ENCODE results near the gene KCNH5.
"Not testable (repeated sequence)": the region's sequence is repeated elsewhere in the genome, so short reads cannot be mapped to it uniquely, and the experiment has no call there.

Gene KCNH5

DNA sequence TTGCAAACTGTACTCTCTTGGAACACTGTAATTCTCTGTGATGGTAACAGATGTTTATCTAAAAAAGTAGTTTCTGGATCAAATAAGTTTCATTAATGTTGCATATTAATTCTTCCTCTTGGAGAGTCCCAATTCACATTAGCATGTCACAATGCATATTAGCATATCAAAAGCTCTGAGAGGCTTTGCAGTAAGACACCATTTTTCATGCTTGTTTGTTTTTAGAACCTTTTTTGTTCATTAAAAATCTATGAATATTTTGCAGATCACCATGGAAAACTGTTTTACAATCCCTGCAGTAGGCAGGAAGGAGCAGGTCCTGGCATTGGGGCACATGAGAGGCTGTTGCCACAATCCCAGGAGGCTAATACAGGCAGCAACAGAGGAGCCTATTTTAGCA is 180.7 kb downstream of the KCNH5 start:
- DNase-seq = no peak

DNA sequence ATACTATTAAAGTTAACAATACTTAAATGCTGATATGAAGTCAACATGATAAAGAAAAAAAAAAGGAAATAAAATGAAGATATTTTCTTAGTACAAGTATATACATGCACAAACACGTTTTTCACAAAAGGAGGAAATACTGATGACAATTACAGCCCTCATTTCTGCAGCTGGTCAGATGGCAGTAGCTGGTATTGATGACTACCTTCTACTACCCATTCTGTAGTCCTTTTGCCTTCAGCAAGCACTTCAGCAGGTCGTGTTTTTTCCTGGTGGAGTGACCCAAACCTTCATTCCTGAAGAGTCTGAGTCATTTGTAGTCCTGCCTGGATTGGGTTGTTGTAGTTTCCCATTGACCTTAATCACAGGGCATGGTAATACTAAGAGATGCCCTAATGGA is 187.2 kb downstream of the KCNH5 start:
- DNase-seq = not testable (repeated sequence)

DNA sequence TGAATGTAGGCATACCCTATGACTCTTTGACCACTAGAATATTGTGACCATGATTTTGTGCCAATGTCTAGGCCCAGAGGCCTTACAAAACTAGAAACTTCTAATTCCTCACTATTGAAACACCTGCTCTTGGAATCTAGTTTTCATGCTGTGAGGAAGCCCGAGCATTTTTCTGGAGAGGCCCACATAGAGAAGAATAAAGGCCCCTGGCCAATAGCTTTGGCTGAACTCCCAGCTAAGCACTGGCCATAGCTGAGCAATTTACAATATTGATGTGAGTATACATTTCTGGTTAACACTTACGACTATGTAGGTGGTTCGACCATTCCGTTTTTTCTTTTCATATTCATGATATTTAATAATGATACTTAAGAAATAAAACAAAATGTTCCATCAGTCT is 190.3 kb downstream of the KCNH5 start:
- no peak for DNase-seq

DNA sequence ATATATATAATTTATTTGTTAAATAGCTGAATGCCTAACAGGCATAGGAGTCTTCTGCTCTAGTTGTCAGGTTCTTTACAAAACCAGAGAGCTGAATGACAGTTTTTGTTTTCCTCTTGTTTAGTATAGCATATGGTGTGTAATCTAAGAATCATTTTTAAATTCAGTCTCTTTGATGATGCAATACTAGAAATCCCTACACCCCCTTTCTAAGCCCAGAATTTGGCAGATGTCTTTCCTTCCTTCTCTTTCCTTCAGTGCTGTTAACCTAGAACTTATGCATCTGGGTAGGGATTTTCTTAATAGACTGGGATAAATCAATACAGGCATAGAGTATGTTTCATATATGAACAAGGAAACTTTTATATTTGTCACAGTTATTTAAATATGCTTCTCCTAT is 198.1 kb downstream of the KCNH5 start:
- DNase-seq = no peak

DNA sequence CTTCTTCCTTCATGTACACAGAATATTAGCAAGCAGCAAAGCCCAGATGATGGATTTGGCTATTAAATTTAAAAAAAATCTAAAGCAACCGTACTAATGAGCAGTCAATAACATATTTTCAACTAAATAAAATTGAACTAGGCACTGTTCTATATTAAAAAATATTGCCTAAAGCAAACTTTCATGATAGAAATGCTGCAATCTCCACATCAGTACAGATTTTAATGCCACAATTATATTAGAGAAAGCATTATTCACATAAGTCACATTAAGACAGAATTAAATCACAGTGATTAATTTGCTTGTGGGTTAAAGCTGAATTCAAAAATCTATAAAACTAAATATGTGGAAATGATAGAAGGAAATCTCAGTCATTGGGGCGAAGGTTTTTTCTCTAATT is 200.7 kb downstream of the KCNH5 start:
- no peak for DNase-seq

DNA sequence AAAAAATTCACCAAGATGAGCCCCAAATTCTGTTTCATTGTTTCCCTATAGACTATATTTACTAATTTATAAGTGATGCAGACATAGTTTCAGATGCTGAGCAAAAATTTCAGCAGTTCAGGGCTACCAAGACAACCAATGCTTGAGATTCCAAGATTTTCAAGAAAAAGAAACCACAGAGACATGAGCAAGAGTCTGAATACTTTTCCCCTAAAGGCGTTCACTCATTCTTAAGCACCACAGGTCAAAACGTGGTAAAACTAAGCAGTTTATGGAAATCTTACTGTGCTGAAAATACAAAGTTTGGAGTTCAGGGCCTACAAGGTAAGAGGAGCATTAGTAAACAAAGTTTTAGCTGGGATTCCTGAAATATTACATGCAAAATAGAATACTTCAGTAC is 221.2 kb downstream of the KCNH5 start:
- DNase-seq = no peak

DNA sequence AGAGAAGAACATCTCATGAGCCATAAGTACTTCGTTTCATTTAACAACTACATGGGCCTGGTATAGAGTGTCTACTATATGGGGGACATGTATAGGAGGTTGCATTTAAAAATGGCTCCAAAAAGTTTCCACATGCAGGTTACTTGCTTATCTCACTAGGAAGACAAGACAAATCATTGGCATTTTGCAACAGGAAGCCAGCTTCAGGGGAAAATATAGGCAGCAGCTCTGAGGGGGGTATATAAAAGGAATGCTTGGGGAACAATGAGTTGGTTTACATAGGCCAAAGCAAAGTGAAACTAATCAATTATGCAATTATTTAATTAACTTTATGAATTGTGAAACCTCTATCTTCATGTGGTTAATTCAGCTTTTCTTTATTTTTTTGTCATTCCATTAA is 225.3 kb downstream of the KCNH5 start:
- DNase-seq = no peak

DNA sequence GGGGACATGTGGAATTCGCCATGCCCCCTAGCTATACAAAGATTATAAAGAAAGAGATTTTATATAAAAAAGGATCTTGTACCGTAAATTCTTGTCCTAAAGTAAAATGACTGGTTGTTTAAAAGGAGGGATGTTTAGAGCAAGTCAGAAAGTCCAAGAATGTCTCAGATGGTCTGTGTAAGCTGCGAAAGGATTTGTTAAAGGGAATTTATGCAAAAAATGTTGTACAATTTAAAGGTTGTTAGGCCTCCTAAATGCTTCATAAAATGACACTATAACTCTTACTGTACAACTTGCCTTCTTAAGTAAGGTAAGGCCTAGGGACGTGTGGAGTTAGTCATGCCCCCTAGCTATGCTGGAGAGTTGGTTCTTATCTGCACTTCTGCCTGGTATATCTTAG is 237.6 kb downstream of the KCNH5 start:
- DNase-seq = no peak

DNA sequence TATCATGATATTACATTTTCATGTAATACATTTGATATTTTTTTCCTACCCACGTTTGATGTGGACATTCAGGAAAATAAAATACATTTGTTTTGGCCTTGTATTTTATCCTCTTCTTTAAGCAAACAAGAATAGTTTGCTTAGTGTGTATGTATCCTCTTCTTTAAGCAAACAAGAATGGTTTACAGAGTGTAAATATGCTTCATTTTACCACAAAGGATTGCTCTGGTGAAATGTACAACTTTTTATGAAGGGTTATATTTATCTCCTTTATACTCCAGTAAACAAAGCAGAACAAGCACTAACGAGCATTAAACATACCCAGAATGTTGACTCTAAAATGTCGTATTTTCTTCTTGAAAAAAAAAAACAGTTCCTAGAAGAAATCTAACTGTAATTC is 244.7 kb downstream of the KCNH5 start:
- no peak for DNase-seq

DNA sequence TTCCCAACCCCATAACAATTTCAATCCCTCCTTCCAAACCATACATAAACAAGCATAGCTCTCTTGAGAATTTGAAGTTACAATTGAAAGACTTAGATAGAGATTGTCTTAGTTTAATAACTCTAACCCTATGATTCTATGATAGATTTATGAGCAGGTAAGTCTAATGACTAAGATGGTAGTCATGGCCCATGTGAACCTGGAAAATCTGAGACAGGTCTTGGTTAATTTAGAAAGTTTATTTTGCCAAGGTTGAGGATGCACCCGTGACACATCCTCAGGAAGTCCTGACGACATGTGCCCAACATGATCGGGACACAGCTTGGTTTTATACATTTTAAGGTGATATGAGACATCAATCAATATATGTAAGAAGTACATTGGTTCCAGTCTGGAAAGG is 248.8 kb downstream of the KCNH5 start:
- no peak for DNase-seq

DNA sequence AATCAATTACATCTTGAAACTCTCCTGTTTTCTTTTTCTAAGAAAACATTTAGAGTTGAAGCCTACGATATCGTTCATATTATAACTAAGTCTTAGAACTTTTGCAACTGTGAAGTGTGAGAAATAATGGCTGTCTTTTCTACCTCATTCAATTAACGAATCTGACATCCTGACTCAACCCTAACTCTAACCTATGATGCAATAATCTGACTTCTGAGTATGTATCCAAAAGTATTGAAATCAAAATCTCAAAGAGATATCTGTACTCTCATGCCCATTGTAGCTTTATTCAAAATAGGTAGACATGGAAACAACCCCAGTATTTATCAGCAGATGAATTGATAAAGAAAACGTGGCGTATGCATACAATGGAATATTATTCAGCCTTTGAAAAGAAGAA is 252.7 kb downstream of the KCNH5 start:
- DNase-seq = no peak

DNA sequence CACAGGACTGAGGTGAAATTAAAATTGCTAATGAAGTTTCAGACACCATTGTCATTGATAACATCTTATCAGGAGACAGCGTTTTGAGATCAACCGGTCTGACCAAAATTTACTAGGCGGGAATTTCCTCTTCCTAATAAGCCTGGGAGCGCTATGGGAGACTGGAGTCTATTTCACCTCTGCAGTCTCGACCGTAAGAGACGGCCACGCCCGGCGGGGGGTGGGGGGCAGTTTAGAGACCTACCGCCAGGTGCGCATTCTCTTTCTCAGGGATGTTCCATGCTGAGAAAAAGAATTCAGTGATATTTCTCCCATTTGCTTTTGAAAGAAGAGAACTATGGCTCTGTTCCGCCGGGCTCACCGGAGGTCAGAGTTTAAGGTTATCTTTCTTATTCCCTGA is 263.9 kb downstream of the KCNH5 start:
- not testable (repeated sequence) for DNase-seq

DNA sequence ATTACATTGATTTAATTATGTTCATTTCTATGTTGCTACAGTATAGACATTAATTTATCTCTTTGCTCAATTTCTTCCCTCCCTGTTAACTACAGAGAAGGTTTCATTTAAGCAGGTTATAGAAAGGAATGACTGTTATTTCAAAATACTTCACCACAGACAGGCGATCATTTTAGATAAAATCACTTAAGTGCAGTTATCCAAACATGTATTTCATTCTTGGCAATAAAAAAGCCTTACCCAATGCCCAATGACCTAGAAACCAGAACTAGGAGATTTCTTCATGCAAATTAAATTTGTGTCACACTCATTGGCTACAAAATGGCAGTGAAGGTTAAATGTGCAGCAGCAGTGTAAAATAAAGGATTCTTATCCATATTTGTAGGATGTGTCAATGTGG is 266.4 kb downstream of the KCNH5 start:
- no peak for DNase-seq

DNA sequence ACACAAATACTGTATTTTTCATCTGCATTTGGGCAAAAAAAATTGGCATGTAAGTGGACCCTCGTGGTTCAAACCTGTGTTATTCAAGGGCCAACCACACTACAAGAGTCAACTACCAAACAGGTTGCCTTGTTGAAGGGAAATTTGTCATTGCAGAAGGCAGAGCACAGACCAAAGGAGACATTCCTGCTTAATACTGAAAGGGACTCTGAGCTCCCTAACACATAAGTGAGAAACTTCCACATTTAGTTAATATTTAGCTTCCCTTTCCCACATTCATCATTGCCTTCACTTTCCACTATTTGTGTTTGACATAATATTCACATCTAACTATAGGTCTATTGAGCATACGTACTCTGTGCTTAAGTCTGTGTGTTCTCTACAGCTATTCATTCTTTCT is 266.9 kb downstream of the KCNH5 start:
- DNase-seq = no peak

DNA sequence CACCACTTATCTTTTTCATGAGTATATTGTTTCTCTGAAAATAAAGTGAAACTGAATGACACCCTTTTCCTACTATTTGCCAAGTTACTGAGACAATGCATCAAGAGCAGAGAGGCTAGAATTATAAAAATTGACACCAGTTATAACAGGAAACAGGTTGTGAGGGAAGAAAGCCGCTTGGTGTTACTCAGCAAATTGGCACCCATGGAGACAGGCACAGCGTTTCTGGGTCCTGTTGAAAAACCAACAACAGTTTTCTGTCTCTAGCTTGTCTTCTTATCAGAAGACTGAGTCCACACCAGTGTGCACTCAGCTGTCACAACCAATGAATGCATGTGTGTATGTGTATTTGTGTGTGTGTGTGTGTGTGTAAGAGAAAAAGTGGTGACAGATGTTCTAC is 267.7 kb downstream of the KCNH5 start:
- DNase-seq = no peak

DNA sequence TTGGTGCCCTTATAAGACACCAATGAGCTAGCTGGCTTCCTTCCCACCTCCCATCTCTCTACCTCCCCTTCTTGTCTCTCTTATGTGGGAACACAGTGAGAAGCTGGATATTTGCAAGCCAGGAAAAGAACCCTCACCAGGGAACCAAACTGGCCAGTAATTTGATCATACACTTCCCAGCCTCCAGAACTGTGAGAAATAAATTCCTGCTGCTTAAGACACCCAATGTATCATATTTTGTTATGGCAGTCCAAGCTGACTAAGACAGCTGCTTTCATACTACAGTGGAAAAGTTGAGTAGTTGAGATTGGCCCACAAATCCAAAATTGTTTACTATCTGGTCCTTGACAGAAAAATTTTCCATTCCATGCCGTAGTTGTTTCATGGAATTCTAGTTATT is 269.0 kb downstream of the KCNH5 start:
- DNase-seq = no peak

DNA sequence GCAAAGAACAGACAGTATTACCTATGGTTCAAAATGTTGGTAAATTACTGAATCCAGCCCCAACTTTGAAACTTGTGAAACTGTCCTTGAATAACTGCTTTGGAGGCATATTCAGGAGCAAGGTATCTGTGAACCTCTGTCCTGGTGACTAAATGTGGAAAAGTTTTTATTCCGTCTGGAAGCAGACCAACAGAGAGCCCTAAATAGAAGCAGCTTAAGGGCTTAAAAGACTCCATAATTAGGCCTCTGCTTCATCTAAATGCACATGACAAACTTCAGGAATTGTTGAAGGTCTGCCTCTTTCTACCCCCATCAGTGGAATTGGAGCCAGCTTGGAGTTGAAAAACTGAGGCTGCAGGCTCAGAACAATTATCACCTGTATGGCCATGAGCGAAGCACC is 276.5 kb downstream of the KCNH5 start:
- DNase-seq = no peak

DNA sequence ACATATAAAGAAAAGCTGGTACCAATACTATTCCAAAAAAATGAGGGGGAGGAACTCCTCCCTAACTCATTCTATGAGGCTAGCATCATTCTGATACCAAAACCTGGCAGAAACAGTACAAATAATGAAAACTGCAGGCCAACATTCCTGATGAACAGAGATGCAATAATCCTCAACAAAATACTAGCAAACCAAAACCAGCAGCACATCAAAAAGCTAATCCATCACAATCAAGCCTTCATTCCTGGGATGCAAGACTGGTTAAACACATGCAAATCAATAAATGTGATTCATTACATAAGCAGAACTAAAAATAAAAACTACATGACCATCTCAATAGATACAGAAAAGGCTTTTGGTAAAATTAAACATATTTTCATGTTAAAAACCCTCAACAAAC is 281.3 kb downstream of the KCNH5 start:
- DNase-seq = no peak

DNA sequence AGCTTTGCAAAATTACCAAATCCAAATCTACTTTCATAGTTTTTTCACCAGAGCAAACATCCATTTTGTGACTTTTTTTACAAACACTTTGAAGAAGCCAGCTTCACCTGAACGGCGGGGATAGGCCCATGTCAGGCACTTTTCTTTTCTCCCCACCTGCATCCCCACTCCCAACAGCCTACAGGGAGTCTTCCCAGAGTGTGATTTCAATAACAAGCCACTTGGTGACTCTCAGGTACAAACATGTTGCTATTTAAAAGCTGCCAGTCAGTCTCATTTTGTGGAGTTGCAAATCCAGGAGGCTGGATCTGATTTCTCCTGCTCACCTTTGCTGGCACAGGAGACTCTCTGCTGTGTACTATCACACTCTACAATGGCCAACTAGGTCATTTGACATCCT is 285.5 kb downstream of the KCNH5 start:
- no peak for DNase-seq

DNA sequence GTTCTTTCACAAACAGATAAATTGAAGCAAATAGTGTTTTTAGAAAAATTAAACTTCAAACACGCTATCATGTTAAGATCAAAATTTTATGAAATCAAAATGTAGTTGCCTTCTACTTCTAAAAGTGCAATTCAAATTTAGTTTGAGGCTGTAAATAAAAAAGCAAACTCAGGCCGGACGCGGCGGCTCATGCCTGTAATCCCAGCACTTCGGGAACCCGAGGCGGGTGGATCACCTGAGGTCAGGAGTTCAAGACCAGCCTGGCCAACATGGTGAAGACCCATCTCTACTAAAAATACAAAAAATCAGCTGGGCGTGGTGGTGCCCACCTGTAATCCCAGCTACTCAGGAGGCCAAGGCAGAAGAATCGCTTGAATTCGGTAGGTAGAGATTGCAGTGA is 298.4 kb downstream of the KCNH5 start:
- not testable (repeated sequence) for DNase-seq

DNA sequence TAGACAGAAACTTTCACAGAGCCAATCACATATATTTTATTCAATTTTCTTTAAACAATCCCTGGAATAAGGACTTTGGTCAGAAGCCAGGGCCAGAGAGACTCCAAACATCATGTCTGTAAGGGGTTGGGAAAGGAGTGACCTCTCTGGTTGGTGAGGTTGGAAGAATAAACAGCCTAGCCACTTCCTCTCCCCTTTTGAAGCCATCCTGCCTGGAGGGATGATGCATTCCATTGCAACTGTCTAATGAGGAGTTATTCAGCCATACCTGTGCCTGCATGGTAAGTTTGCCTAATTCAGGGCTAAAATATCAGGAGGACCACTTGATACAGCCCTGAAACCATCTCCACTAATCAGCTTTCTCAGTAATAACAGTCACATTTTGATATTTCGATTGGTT is 299.8 kb downstream of the KCNH5 start:
- no peak for DNase-seq

DNA sequence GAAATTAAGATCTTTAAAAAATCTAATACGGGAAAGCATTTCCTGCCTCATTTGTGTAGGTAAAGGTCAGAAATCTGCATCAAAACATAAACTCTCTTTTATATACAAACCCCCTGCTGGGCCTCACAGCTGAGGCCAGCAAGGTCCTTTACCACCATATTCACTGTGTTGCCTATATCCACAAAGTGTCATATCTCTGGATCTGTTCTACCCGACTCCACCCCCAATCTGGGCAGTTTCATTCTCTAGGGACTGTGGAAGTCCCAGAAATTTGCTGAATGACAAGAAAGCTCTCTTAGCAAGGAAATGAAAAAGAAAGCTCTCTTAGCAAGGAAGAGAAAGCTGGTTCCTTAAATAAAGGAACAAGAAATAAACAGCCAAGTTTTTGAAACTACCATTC is 301.7 kb downstream of the KCNH5 start:
- DNase-seq = no peak

DNA sequence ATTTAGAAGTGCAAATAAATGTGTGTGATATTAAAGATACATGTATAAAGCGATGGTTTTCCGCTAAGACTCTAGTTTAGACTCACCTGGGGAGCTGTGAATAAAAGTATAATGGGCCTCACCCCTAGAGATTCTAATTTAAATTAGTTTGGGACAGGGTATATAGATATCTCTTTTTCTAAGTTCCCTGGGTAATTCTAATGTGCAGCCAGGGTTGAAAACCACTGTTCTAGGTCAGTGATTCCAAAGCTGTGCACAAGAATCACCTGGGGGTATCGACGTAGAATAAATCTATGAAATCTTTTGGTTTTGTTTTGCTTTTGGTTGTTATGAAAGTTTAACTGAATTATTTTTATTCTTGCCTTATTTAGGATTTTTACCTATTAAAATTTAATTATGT is 302.1 kb downstream of the KCNH5 start:
- DNase-seq = no peak

DNA sequence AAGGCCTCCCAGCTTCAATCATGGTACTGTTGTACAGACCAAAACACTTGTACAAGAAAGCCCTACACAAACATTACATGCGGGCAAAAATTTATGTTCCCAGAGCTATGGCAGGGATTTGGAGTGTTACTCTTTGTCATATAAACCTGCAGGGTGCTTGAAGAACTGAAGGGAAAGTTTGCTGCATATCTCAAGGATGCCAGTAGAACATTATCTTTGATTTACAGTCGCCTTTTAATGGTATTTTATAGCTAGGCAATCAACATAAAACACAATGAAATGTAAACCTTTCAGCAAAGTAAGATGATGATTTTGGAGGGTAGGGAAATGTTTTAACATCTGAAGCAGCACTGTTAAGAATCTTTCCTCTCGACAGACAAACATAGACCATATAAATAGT is 305.6 kb downstream of the KCNH5 start:
- no peak for DNase-seq

DNA sequence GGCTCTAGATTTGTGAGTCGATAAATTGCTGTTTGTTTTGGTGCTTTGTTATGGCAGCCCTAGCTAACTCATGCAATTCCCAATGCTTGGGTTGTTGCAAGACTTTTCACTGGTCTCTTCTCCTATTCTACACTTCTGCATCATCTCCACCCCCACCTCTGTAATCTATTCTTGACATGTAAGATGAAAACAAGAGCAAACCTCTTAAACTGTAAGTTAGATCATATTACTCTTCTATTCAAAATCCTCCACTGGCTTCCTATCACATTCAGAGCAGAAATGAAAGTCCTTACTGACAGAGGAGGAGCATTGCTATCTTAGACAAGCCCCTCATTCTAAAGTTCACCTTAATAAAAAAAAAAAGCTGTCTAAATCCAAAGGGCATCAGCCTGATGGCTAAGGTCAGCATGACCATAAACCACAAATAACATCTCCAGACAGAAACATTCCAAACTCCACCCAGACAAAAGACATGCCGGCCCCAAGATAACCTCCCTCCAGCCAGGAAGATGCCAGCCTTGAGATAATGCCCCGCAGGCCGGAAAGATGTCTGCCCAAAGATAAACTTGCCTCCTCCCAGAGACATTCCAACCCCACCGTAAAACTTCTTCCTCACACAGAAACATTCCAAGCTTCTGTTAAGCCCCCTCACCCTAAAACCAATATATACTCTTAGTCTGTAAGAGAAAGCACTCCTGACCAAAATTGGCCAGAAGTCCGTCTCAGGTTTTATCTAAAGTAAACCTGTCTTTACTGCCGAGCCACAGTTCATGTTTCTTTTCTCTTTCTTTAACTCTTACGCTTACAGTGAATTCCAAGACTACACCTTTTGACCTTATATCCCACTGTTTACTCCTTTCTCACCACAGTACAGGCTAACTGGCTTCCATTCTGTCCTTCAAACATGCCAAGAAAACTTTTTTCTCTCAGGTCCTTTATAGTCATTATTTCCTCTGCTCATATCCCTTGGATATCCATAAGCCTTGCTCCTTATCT is 308.9 kb downstream of the KCNH5 start:
- no peak for DNase-seq
